D721Med (cell line): Measurements from ENCODE around the gene OPTN.
A peak's percentile ranks its signal among the peaks of the same experiment; 100 is the strongest.

Experiments used
- DNase-seq: peaks from one replicate; pipeline ENCODE4 v3.0.0; 2011; ENCODE audit warnings: low spot score; ENCODE audit not compliant: insufficient read length
- FAIRE-seq: peaks from 2 replicates; lab custom pipeline; 2011; peaks lifted over from hg19 to GRCh38; lab: Jason Lieb, UNC
- CTCF ChIP-seq: IDR thresholded peaks from 2 replicates; pipeline ENCODE4 v1.5.1; 2012; ENCODE audit warnings: mild to moderate bottlenecking, control low read depth; ENCODE audit not compliant: insufficient read depth; ENCODE audit errors: missing control alignments

Gene OPTN

GRCh38 chr10:13099144-13099665 is 758 bp upstream of the OPTN start:
- peak; percentile 41 for TF ChIP-seq CTCF
- peak; percentile 34 for DNase-seq
- FAIRE-seq = no peak

- DNase-seq (no peak), FAIRE-seq (no peak)
- TF ChIP-seq CTCF = no peak
Observed at GRCh38 chr10:13100349-13101294, 659 bp downstream of the OPTN start.

GRCh38 chr10:13102002-13102794 is 2.2 kb downstream of the OPTN start:
- no peak for DNase-seq
- TF ChIP-seq CTCF = no peak
- FAIRE-seq = no peak

- TF ChIP-seq CTCF = no peak
- FAIRE-seq (no peak), DNase-seq (no peak)
Observed at GRCh38 chr10:13103554-13103953, 3.6 kb downstream of the OPTN start.

GRCh38 chr10:13104697-13105096 is 4.7 kb downstream of the OPTN start:
- no peak for TF ChIP-seq CTCF
- no peak for FAIRE-seq
- no peak for DNase-seq

GRCh38 chr10:13105184-13105583 is 5.2 kb downstream of the OPTN start:
- DNase-seq = no peak
- FAIRE-seq = no peak
- no peak for TF ChIP-seq CTCF
